ENCODE results near the gene TSPAN16.
"Not testable (repeated sequence)": the region's sequence is repeated elsewhere in the genome, so short reads cannot be mapped to it uniquely, and the experiment has no call there.

The TSPAN16 gene

DNA sequence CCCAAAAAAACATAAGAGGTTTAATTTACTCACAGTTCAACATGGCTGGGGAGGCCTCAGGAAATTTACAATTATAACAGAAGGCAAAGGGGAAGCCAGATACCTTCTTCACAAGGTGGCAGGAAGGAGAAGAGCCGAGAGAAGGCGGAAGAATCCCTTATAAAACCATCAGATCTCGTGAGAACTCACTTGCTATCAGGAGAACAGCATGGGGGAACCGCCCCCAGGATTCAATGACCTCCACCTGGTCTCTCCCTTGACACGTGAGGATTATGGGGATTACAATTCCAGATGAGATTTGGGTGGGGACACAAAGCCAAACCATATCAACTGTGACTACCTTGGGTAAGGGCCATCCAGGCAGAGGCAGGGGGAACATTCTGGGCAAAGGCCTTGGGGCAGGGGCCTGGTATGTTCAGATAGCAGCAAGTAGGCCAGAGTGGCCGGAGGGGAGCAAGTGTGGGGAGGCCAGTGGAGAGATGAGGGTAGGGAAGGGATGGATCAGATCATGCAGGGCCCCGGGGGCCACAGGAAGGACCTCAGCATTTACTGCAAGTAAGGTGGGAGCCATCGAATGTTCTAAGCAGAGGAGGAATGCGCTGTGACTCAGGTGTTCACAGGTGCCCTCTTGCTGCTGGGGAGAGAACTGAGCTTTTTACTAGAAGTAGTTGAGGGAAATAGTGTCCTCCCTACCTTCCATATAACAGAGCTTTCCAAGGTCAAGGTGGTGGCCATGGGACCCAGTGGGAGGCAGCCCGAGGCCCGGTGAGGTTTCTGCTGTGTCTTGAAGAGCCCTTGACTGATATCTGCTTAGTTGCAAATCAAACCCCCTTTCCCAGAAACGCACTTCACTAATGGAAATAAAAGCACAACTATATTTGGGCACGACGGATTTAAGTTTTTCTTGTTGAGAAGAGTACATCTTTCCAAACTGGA is 25.5 kb downstream of the TSPAN16 start:
- no peak for DNase-seq

DNA sequence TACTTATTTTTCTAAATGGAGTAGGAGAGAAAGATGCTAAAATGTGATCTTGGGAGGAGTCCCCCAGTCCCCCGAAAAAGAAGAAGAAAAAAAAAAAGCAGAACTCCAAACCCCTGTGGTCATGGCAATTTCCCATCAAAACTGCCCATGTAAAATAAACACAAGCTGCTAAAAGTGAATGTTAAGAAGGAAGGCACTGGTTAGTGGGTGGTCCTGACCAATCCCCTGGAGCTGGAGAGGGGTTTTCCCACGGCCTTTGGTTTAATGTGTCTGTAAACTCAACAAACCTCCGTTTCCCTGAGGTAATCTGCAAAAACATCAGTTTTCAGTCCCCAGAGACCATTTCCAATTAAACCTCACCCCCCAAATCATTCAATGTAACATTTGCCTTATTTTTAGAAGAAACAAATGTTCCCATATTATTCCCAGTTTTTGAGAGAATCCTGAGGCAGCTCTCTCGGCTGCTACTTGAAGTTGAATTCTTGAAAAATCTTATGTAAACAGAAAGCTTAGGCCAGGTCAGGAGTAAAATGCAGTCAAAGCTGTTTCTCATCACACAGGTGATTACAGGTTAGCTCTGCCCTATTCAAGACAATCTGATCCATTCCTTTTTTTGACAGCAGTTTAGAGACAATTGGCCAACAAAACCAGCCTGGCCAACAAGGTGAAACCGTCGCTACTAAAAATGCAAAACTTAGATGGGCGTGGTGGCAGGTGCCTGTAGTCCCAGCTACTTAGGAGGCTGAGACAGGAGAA is 26.5 kb downstream of the TSPAN16 start:
- DNase-seq: no peak

- DNase-seq: no peak
These were observed 27.7 kb downstream of the TSPAN16 start for GRCh38 chr19:11323601-11324078.

- DNase-seq: no peak
These were observed 28.2 kb downstream of the TSPAN16 start for GRCh38 chr19:11324079-11324661.

- no peak for DNase-seq
These were observed 28.9 kb downstream of the TSPAN16 start for GRCh38 chr19:11324748-11325389.

GRCh38 chr19:11325544-11325943 is 29.6 kb downstream of the TSPAN16 start:
- no peak for DNase-seq

GRCh38 chr19:11330127-11330526 is 34.2 kb downstream of the TSPAN16 start:
- DNase-seq: no peak

DNA sequence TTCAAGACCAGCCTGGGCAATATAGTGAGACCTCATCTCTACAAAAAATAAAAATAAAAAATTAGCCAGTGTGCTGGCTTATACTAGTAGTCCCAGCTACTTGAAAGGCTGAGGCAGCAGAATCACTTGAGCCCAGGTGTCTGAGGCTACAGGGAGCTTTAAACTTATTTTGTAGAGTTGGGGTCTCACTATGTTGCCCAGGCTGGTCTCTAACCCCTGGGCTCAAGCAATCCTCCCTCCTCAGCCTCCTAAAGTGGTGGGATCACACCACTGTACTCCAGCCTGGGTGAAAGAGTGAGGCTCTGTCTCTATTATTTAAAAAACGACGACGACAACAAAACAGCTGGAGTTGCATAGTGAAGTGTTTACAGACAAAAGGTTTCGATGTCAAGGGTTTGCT is 35.5 kb downstream of the TSPAN16 start:
- DNase-seq: no peak

DNA sequence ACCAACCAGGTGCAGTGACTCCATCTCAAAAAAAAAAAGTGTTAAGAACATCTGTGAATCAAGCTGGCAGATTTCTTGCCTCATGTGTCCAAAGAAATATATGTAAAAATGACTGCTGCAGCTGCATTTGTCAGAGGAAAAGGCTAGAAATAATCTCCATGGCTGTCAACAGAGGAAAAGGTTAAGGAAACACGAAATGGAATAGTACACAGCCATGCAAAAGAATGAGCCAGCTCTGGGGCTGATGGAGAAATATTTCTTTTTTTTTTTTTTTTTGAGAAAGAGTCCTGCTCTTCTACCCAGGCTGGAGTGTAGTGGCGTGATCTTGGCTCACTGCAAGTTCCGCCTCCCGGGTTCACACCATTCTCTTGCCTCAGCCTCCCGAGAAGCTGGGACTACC is 36.9 kb downstream of the TSPAN16 start:
- DNase-seq: no peak

DNA sequence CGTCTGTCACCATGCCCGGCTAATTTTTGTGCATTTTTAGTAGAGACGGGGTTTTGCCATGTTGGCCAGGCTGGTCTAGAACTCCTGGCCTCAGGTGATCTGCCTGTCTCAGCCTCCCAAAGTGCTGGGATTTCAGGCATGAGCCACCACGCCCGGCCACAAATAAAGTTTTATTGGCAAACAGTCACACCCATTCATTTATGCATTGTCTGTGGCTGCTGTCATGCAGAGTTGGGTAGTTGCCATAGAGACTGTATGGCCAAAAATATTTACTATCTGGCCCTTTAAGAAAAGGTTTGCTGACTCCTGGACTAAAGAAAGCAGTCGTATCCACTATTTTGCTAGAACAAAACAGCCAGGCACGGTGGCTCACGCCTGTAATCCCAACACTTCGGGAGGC is 37.9 kb downstream of the TSPAN16 start:
- not testable (repeated sequence) for DNase-seq

GRCh38 chr19:11335449-11336146 is 39.6 kb downstream of the TSPAN16 start:
- no peak for DNase-seq

GRCh38 chr19:11337080-11337479 is 41.1 kb downstream of the TSPAN16 start:
- no peak for DNase-seq

DNA sequence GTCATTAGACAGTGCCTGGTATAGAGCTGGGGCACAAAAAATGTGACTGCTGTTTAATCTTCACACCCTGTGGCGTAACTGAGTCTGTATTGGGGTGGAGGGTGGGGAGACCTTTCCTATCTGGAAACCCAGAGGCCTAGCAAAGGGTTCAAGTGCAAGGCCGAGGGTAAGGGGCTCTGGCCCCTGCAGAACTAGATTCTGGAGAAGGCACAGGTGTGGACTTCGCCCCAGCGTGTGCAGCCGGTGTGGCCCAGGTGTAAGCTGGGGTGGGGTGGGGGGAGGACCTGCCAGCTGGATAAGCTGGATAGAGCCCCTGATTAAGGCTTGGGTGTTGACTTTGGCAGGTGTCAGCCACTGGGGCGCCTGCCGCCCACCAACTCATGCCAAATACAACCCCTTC is 42.2 kb downstream of the TSPAN16 start:
- DNase-seq: no peak

GRCh38 chr19:11338569-11339253 is 42.8 kb downstream of the TSPAN16 start:
- DNase-seq: no peak

- DNase-seq: peak; percentile 79 to 81
These were observed 43.5 kb downstream of the TSPAN16 start, which contains the start of gene RAB3D for GRCh38 chr19:11339254-11340098. TSS of gene RAB3D (minus strand) at chr19:11339657. CDS start at chr19:11337399, 2,258 bp downstream.

DNA sequence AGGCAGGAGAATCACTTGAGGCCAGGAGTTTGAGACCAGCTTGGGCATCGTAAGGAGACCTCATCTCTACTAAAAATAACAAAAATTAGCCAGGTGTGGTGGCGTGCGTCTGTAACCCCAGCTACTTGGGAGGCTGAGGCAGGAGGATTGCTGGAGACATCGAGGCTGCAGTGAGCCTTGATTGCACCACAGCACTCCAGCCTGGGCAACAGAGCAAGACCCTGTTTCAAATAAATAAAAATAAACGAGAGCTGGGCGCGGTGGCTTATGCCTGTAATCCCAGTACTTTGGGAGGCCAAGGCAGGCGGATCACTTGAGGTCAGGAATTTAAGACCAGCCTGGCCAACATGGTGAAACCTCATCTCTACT is 44.1 kb downstream of the TSPAN16 start:
- not testable (repeated sequence) for DNase-seq

GRCh38 chr19:11342429-11342828 is 46.5 kb downstream of the TSPAN16 start:
- DNase-seq: no peak

DNA sequence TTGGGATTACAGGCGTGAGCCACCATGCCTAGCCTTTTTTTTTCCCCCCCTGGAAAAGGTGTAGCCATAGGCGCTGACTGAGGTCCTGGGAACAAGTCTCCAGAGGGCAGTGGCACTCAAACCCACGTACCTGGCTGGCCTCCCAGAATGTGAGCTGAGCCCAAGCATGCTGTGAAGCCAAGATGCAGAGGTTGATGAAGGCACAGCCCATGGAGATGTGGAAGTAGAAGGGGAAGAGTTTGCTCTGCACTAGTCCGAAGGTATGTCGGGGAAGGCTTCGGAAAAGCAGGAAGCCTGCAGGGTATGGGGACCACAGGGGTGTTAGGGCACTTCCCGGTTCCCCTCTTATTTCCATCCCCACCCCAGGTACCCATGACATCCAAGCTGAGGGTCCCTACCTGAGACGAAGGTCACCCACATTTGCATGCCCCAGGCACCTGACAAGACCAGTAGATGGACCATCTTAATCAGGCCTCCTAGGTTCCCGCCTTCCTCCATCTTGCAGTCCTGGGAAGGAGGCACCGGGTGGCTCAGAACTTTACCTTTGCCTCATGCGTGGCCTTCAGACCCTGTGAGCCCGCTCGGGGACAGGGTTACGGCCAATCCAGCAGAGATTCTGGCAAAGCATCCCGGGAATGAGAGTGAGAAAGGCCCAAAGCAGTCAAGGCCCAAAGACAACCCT is 49.3 kb downstream of the TSPAN16 start:
- no peak for DNase-seq

GRCh38 chr19:11346104-11346940 is 50.4 kb downstream of the TSPAN16 start, which contains the start of the genes CCDC159 and TMEM205:
TSS of gene CCDC159 (plus strand) at chr19:11346519. CDS start at chr19:11346607, 88 bp downstream.
TSS of gene TMEM205 (minus strand) at chr19:11346268. CDS start at chr19:11345619, 649 bp downstream.
- peak; percentile 98 to 99 for DNase-seq

All from activated CD4-positive, alpha-beta T cell treated with anti-CD3 and anti-CD28 coated beads for 4 hours (primary cell).